Peyer's patch (tissue), 4 donors: Measurements from ENCODE around the gene TEX51. TPM values are rescaled to one million over a fixed set of nuclear protein-coding genes. Genes with fewer than 3 reads are reported as not detected.

Source experiments
- DNase-seq, 3 donors: peaks; one replicate each; pipeline ENCODE4 v3.0.0-alpha.2; 2017 to 2019
- H3K27ac ChIP-seq, 4 donors: fragments of 200-600 bp; sonication (generic); one replicate each; pipeline ENCODE4 v1.5.1; 2016 to 2019
- H3K27me3 ChIP-seq, 2 donors: fragments of 200-600 bp; sonication (generic); one replicate each; pipeline ENCODE4 v1.5.1; 2019
- H3K36me3 ChIP-seq, 3 donors: fragments of 200-600 bp; sonication (generic); one replicate each; pipeline ENCODE4 v1.5.1; 2016 to 2019
- H3K4me1 ChIP-seq, 4 donors: fragments of 200-600 bp; sonication (generic); one replicate each; pipeline ENCODE4 v1.5.1; 2016 to 2019
- H3K4me3 ChIP-seq, 4 donors: fragments of 200-600 bp; sonication (generic); 1 replicate in 3 of 4; 2 replicates in 1 of 4; pipeline ENCODE4 v1.5.1; 2016 to 2019; ENCODE audit warnings: mild to moderate bottlenecking in 1 of 4
- H3K9me3 ChIP-seq, 4 donors: fragments of 200-600 bp; sonication (generic); one replicate each; pipeline ENCODE4 v1.5.1; 2016 to 2019; ENCODE audit warnings: mild to moderate bottlenecking in 1 of 4
- CTCF ChIP-seq, 6 experiments: fragments of 450-650 bp in 4 of 6; fragments of 200-600 bp in 2 of 6; sonication (generic) in 1 of 6; IDR thresholded peaks; one replicate each; pipeline ENCODE4 v1.5.1; 2017 to 2019; ENCODE audit warnings: antibody characterized with exemption in 6 of 6, mild to moderate bottlenecking in 3 of 6, moderate library complexity in 1 of 6
- POLR2A ChIP-seq, 2 donors: fragments of 450-650 bp; IDR thresholded peaks; one replicate each; pipeline ENCODE4 v1.5.1; 2017; ENCODE audit warnings: antibody characterized with exemption in 2 of 2, mild to moderate bottlenecking in 2 of 2, moderate library complexity in 2 of 2
- total RNA-seq, 4 donors: library from RNA; depleted of rRNA; stranded (reverse); fragments of >200 nt; gene quantifications; one replicate each; pipeline ENCODE4 v1.1.0, GENCODE V29; 2016

TEX51 gene
- total RNA-seq, 4 donors from 2014 or later = not detected

GRCh38 chr2:126932966-126933710, 34.4 kb downstream of the TEX51 start:
- Histone ChIP-seq H3K27ac (no peak overlapping the region), H3K4me3 (no peak overlapping the region), H3K9me3 (no peaks in the 10 kb centered on the region), H3K4me1 (no peaks in the 10 kb centered on the region), H3K36me3 (no peaks in the 10 kb centered on the region), H3K27me3 (no peaks in the 10 kb centered on the region)
- TF ChIP-seq CTCF (IDR thresholded peaks at IDR 0.05) (no peak), POLR2A (IDR thresholded peaks at IDR 0.05) (no peak)
- no peak for DNase-seq

GRCh38 chr2:126933711-126934091, 35.0 kb downstream of the TEX51 start:
- no peaks in the 10 kb centered on the region for H3K36me3 ChIP-seq
- H3K4me3 ChIP-seq = no peak overlapping the region
- DNase-seq = no peak
- H3K9me3 ChIP-seq = no peaks in the 10 kb centered on the region
- no peaks in the 10 kb centered on the region for H3K4me1 ChIP-seq
- no peak for TF ChIP-seq POLR2A (IDR thresholded peaks at IDR 0.05)
- TF ChIP-seq CTCF (IDR thresholded peaks at IDR 0.05) = no peak
- H3K27me3 ChIP-seq = no peaks in the 10 kb centered on the region
- no peak overlapping the region for H3K27ac ChIP-seq

GRCh38 chr2:126934809-126935208, 36.1 kb downstream of the TEX51 start:
- H3K36me3 ChIP-seq = no peaks in the 10 kb centered on the region
- no peaks in the 10 kb centered on the region for H3K9me3 ChIP-seq
- no peak overlapping the region for H3K4me3 ChIP-seq
- DNase-seq = no peak
- no peaks in the 10 kb centered on the region for H3K4me1 ChIP-seq
- no peaks in the 10 kb centered on the region for H3K27me3 ChIP-seq
- no peak for TF ChIP-seq CTCF (IDR thresholded peaks at IDR 0.05)
- TF ChIP-seq POLR2A (IDR thresholded peaks at IDR 0.05) = no peak
- no peak overlapping the region for H3K27ac ChIP-seq

GRCh38 chr2:126935774-126936173, 37.1 kb downstream of the TEX51 start:
- H3K27me3 ChIP-seq = no peaks in the 10 kb centered on the region
- DNase-seq = no peak
- no peak overlapping the region for H3K4me3 ChIP-seq
- no peak overlapping the region for H3K27ac ChIP-seq
- no peaks in the 10 kb centered on the region for H3K36me3 ChIP-seq
- no peaks in the 10 kb centered on the region for H3K9me3 ChIP-seq
- TF ChIP-seq POLR2A (IDR thresholded peaks at IDR 0.05) (no peak), CTCF (IDR thresholded peaks at IDR 0.05) (no peak)
- H3K4me1 ChIP-seq = no peaks in the 10 kb centered on the region

- Histone ChIP-seq H3K27me3 (no peaks in the 10 kb centered on the region), H3K4me3 (no peak overlapping the region), H3K27ac (no peak overlapping the region), H3K4me1 (no peaks in the 10 kb centered on the region), H3K9me3 (no peaks in the 10 kb centered on the region), H3K36me3 (no peaks in the 10 kb centered on the region)
- DNase-seq = no peak
- TF ChIP-seq POLR2A (IDR thresholded peaks at IDR 0.05) (no peak), CTCF (IDR thresholded peaks at IDR 0.05) (no peak)
These were observed 37.6 kb downstream of the TEX51 start for GRCh38 chr2:126936219-126936723.
